HG03025 (cell line): Measurements from ENCODE around the gene CENPA.
"Not testable (repeated sequence)": the region's sequence is repeated elsewhere in the genome, so short reads cannot be mapped to it uniquely, and the experiment has no call there.

ENCODE experiments used
- ATAC-seq: cut with Tn5 transposase; IDR thresholded peaks from one replicate; pipeline ENCODE4 v1.9.1; 2021; ENCODE audit warnings: mild to moderate bottlenecking, moderate library complexity; ENCODE audit not compliant: unreplicated experiment, low FRiP score

The CENPA gene

GRCh38 chr2:26785431-26786206 lies at the start of gene CENPA:
CENPA (plus strand) TSS chr2:26786056; CDS start chr2:26786197, 141 bp downstream.
- ATAC-seq, result peak; percentile 97

GRCh38 chr2:26737221-26737620 lies 48.6 kb upstream of the CENPA start:
- no peak for ATAC-seq

- ATAC-seq, result no peak
These were observed 47.4 kb upstream of the CENPA start for GRCh38 chr2:26738481-26738880.

GRCh38 chr2:26739514-26739913 lies 46.3 kb upstream of the CENPA start:
- no peak for ATAC-seq

- ATAC-seq, result no peak
These were observed 45.5 kb upstream of the CENPA start for GRCh38 chr2:26740346-26740745.

GRCh38 chr2:26740890-26741302 lies 45.0 kb upstream of the CENPA start:
- no peak for ATAC-seq

- no peak for ATAC-seq
These were observed 43.6 kb upstream of the CENPA start for GRCh38 chr2:26742048-26742770.

GRCh38 chr2:26743852-26744251 lies 42.0 kb upstream of the CENPA start:
- ATAC-seq, result no peak

- ATAC-seq, result no peak
These were observed 40.9 kb upstream of the CENPA start for GRCh38 chr2:26744953-26745352.

- no peak for ATAC-seq
These were observed 40.1 kb upstream of the CENPA start for GRCh38 chr2:26745609-26746327.

- no peak for ATAC-seq
These were observed 38.9 kb upstream of the CENPA start for GRCh38 chr2:26746934-26747333.

GRCh38 chr2:26749787-26750420 lies 36.0 kb upstream of the CENPA start:
- not testable (repeated sequence) for ATAC-seq

GRCh38 chr2:26750467-26750866 lies 35.4 kb upstream of the CENPA start:
- ATAC-seq, result not testable (repeated sequence)

- no peak for ATAC-seq
These were observed 33.2 kb upstream of the CENPA start for GRCh38 chr2:26752656-26753055.

GRCh38 chr2:26754539-26754938 lies 31.3 kb upstream of the CENPA start:
- ATAC-seq, result no peak

GRCh38 chr2:26754972-26755670 lies 30.7 kb upstream of the CENPA start:
- ATAC-seq, result no peak

- no peak for ATAC-seq
These were observed 29.5 kb upstream of the CENPA start for GRCh38 chr2:26756337-26756736.

- ATAC-seq, result no peak
These were observed 27.7 kb upstream of the CENPA start for GRCh38 chr2:26757873-26758789.

- no peak for ATAC-seq
These were observed 27.0 kb upstream of the CENPA start for GRCh38 chr2:26758790-26759321.
